ENCODE results near the gene MPG. TPM values are rescaled to one million over a fixed set of nuclear protein-coding genes. Genes with fewer than 3 reads are reported as not detected.

Gene MPG
- total and polyA plus RNA-seq, 2 experiments from 2014 or later, result 38.0 to 91.1 TPM

- Histone ChIP-seq H3K4me1 (ENCODE audit: insufficient read depth) (no peaks in the 10 kb centered on the region), H2AFZ (no peak overlapping the region), H3K27me3 (ENCODE audit: insufficient read depth) (no peaks in the 10 kb centered on the region), H3K4me2 (no peak overlapping the region), H3K27ac (ENCODE audit: low read depth) (no peak overlapping the region), H3F3A (replicated peaks; ENCODE audit: low read depth) (no peaks in the 10 kb centered on the region), H3K36me3 (ENCODE audit: insufficient read depth) (no peaks in the 10 kb centered on the region), H3K9me2 (ENCODE audit: insufficient read depth) (no peaks in the 10 kb centered on the region), H3K79me2 (replicated peaks; ENCODE audit: insufficient read depth) (no peaks in the 10 kb centered on the region), H3K4me3 (no peak overlapping the region), H4K20me1 (replicated peaks; ENCODE audit: insufficient read depth) (0 out of 2 replicates have a peak, but pooled peaks cover 5% of the 10 kb centered on the region)
- ATAC-seq, result no peak
- Mint-ChIP-seq H3K4me1 (peaks cover 2% of the 10 kb centered on the region; the same call in 1 of the 3 replicates), H3K27ac (no peak overlapping the region), H3K36me3 (ENCODE audit: low read depth) (peaks cover 10% of the 10 kb centered on the region; the same call in 2 of the 3 replicates), H3K4me3 (no peak overlapping the region), H3K9me3 (no peaks in the 10 kb centered on the region; the same call in 2 of the 3 replicates), H3K27me3 (ENCODE audit: insufficient read depth, low read depth, poor library complexity) (peaks cover 3% of the 10 kb centered on the region)
- TF ChIP-seq CREB1 (CRISPR knock-in tag; IDR thresholded peaks at IDR 0.05; ENCODE audit: low read depth), result no peak
- TF ChIP-seq NANOG (IDR thresholded peaks at IDR 0.05; ENCODE audit: borderline replicate concordance), result no peak
- peak; percentile 0 for DNase-seq (ENCODE audit: low spot score)
Measured at GRCh38 chr16:34648-34987, 43.4 kb upstream of the MPG start.

- peaks cover 2% of the 10 kb centered on the region; the same call in 1 of the 3 replicates for H3K4me1 Mint-ChIP-seq
- peaks cover 3% of the 10 kb centered on the region for H3K27me3 Mint-ChIP-seq (ENCODE audit: insufficient read depth, low read depth, poor library complexity)
- DNase-seq (ENCODE audit: low spot score), result peak; percentile 0
- H3K9me3 Mint-ChIP-seq, result no peaks in the 10 kb centered on the region; the same call in 2 of the 3 replicates
- no peak overlapping the region for H3K27ac ChIP-seq (ENCODE audit: low read depth)
- H2AFZ ChIP-seq, result no peak overlapping the region
- H3K4me3 Mint-ChIP-seq, result no peak overlapping the region
- H3F3A ChIP-seq (replicated peaks; ENCODE audit: low read depth), result no peaks in the 10 kb centered on the region
- H4K20me1 ChIP-seq (replicated peaks; ENCODE audit: insufficient read depth), result 0 out of 2 replicates have a peak, but pooled peaks cover 5% of the 10 kb centered on the region
- no peaks in the 10 kb centered on the region for H3K79me2 ChIP-seq (replicated peaks; ENCODE audit: insufficient read depth)
- no peaks in the 10 kb centered on the region for H3K4me1 ChIP-seq (ENCODE audit: insufficient read depth)
- ATAC-seq, result no peak
- H3K27ac Mint-ChIP-seq, result no peak overlapping the region
- no peaks in the 10 kb centered on the region for H3K36me3 ChIP-seq (ENCODE audit: insufficient read depth)
- H3K9me2 ChIP-seq (ENCODE audit: insufficient read depth), result no peaks in the 10 kb centered on the region
- H3K27me3 ChIP-seq (ENCODE audit: insufficient read depth), result no peaks in the 10 kb centered on the region
- no peak overlapping the region for H3K4me3 ChIP-seq
- H3K36me3 Mint-ChIP-seq (ENCODE audit: low read depth), result peaks cover 10% of the 10 kb centered on the region; the same call in 2 of the 3 replicates
- no peak overlapping the region for H3K4me2 ChIP-seq
- TF ChIP-seq REST (IDR thresholded peaks at IDR 0.05; ENCODE audit: unreplicated experiment) (no peak), ZNF462 (CRISPR knock-in tag; IDR thresholded peaks at IDR 0.05) (no peak), ETS1 (IDR thresholded peaks at IDR 0.05) (no peak), ZNF114 (CRISPR knock-in tag; IDR thresholded peaks at IDR 0.05) (no peak), ZNF331 (CRISPR knock-in tag; IDR thresholded peaks at IDR 0.05; ENCODE audit: low read depth) (no peak), POLR2AphosphoS5 (IDR thresholded peaks at IDR 0.05; ENCODE audit: low read depth) (no peak), EZH2 (IDR thresholded peaks at IDR 0.05; ENCODE audit: low read depth, unreplicated experiment) (no peak), NANOG (IDR thresholded peaks at IDR 0.05; ENCODE audit: borderline replicate concordance) (no peak), CREB1 (CRISPR knock-in tag; IDR thresholded peaks at IDR 0.05; ENCODE audit: low read depth) (no peak), EZH2phosphoT487 (IDR thresholded peaks at IDR 0.05; ENCODE audit: unreplicated experiment) (no peak)
Measured at GRCh38 chr16:35011-35677, 42.9 kb upstream of the MPG start.

Measured in GM23338 (cell line).